K562 (cell line): Measurements from ENCODE around the gene TOX2. TPM values are rescaled to one million over a fixed set of nuclear protein-coding genes. Genes with fewer than 3 reads are reported as not detected.

Experiments used
- ATAC-seq: fragments of 200-7000 bp; cut with Tn5 transposase; 3 replicates; pipeline ENCODE4 v1.9.1; 2020; ENCODE audit warnings: moderate library complexity
- BruUV-seq: library from RNA; stranded (reverse); fragments of 400-500 nt; replicated peaks from 2 replicates; lab custom pipeline; 2021; lab: Mats Ljungman, UMichigan
- CTCF ChIA-PET: fragments of 300-600 bp; formaldehyde crosslinking; extraction: SDS; loops from one replicate; lab custom pipeline; 2021; ENCODE audit warnings: low intra/inter-chr PET ratio; lab: Yijun Ruan, JAX
- POLR2A ChIA-PET: fragments of 300-600, 350-650 bp; sonication (Branson Sonifier 250); formaldehyde crosslinking; extraction: SDS; loops from one replicate; lab custom pipeline; 2021; ENCODE audit warnings: antibody characterized with exemption, inconsistent platforms; lab: Yijun Ruan, JAX
- DNase-seq, 4 experiments: peaks; one replicate each; pipeline versions ENCODE4 v3.0.0 to v3.0.0-alpha.2; 2011 to 2018; ENCODE audit warnings: low spot score in 3 of 4, mixed read lengths in 3 of 4; ENCODE audit errors: extremely low read depth in 1 of 4
- FAIRE-seq: peaks from 2 replicates; lab custom pipeline; 2011; peaks lifted over from hg19 to GRCh38; lab: Jason Lieb, UNC
- H2AFZ ChIP-seq: 2 replicates; pipeline ENCODE4 v1.6.0; 2011; ENCODE audit warnings: low read depth, low read length, control low read depth, inconsistent platforms
- H3K27ac ChIP-seq: fragments of 200-600 bp; 3 replicates; pipeline ENCODE4 v1.8.0; 2011; ENCODE audit warnings: low read depth, mild to moderate bottlenecking, control low read depth, inconsistent platforms, low read length, moderate library complexity, mixed read lengths; ENCODE audit errors: extremely low read depth
- H3K27me3 ChIP-seq, 2 experiments: fragments of 300-600 bp in 1 of 2; 2 replicates in 1 of 2; 3 replicates in 1 of 2; pipeline versions ENCODE4 v1.6.0 to v1.8.0; 2011; ENCODE audit warnings: inconsistent platforms in 2 of 2, low read length in 2 of 2, mild to moderate bottlenecking in 1 of 2, mixed read lengths in 1 of 2, moderate library complexity in 1 of 2; ENCODE audit not compliant: control insufficient read depth in 2 of 2, insufficient read depth in 2 of 2
- H3K36me3 ChIP-seq: fragments of 300-600 bp; 3 replicates; pipeline ENCODE4 v1.8.0; 2011; ENCODE audit warnings: mild to moderate bottlenecking, low read length, inconsistent platforms; ENCODE audit not compliant: control insufficient read depth, insufficient read depth
- H3K4me1 ChIP-seq, 2 experiments: fragments of 200-600 bp in 1 of 2; replicated peaks in 1 of 2; 2 replicates in 1 of 2; 3 replicates in 1 of 2; pipeline versions ENCODE4 v1.5.1 to v1.8.0; 2011; ENCODE audit warnings: inconsistent platforms in 2 of 2, low read length in 2 of 2, mild to moderate bottlenecking in 1 of 2, mixed read lengths in 1 of 2, moderate library complexity in 1 of 2; ENCODE audit not compliant: control insufficient read depth in 2 of 2, insufficient read depth in 2 of 2
- H3K4me2 ChIP-seq: 2 replicates; pipeline ENCODE4 v1.6.1; 2011; ENCODE audit warnings: low read length, control low read depth, inconsistent platforms, mixed read lengths; ENCODE audit not compliant: insufficient read depth
- H3K4me3 ChIP-seq: fragments of 200-600 bp; sonication (generic), shearing (Covaris generic); 2 replicates; pipeline ENCODE4 v1.5.1; 2016; ENCODE audit warnings: control low read depth, inconsistent platforms
- H3K79me2 ChIP-seq: fragments of 200-600 bp; 3 replicates; pipeline ENCODE4 v1.8.0; 2011; ENCODE audit warnings: low read length, inconsistent platforms; ENCODE audit not compliant: control insufficient read depth, insufficient read depth
- H3K9ac ChIP-seq, 2 experiments: 2 replicates each; pipeline versions ENCODE4 v1.6.0 to v1.6.1; 2011; ENCODE audit warnings: low read depth in 2 of 2, low read length in 2 of 2, control low read depth in 1 of 2, inconsistent platforms in 1 of 2, mild to moderate bottlenecking in 1 of 2, mixed read lengths in 1 of 2; ENCODE audit not compliant: insufficient read depth in 1 of 2
- H3K9me1 ChIP-seq: one replicate; pipeline ENCODE4 v1.6.0; 2011; ENCODE audit warnings: inconsistent platforms, mild to moderate bottlenecking, low read length, moderate library complexity; ENCODE audit not compliant: control insufficient read depth, insufficient read depth
- H3K9me3 ChIP-seq: replicated peaks from 2 replicates; pipeline ENCODE4 v1.5.1; 2011; ENCODE audit warnings: low read depth, low read length, inconsistent platforms; ENCODE audit not compliant: control insufficient read depth, insufficient read depth
- H4K20me1 ChIP-seq: replicated peaks from 2 replicates; pipeline ENCODE4 v1.6.1; 2011; ENCODE audit warnings: low read length, inconsistent platforms, mixed read lengths; ENCODE audit not compliant: control insufficient read depth, insufficient read depth
- FIP1L1 ChIP-seq: fragments of 200-400 bp; formaldehyde crosslinking; IDR thresholded peaks from 2 replicates; pipeline ENCODE4 v1.6.1; 2018; ENCODE audit warnings: mild to moderate bottlenecking, low read depth, low read length; ENCODE audit not compliant: poor library complexity, severe bottlenecking
- HNRNPLL ChIP-seq: fragments of 200-400 bp; formaldehyde crosslinking; IDR thresholded peaks from 2 replicates; pipeline ENCODE4 v1.6.1; 2017; ENCODE audit warnings: low read length, low read depth, mild to moderate bottlenecking; ENCODE audit not compliant: poor library complexity, severe bottlenecking
- KAT7 ChIP-seq: sonication (generic); formaldehyde crosslinking; IDR thresholded peaks from 2 replicates; pipeline ENCODE4 v1.8.0; 2022; ENCODE audit warnings: missing genetic modification reagents, mild to moderate bottlenecking, borderline replicate concordance
- NELFE ChIP-seq: IDR thresholded peaks from 2 replicates; pipeline ENCODE4 v1.6.1; 2011; ENCODE audit warnings: mild to moderate bottlenecking; ENCODE audit not compliant: insufficient read depth, insufficient read length
- NR2C1 ChIP-seq, 2 experiments: fragments of 450-650 bp; IDR thresholded peaks; 2 replicates each; pipeline ENCODE4 v1.6.1; 2017; ENCODE audit warnings: mild to moderate bottlenecking in 2 of 2, antibody characterized with exemption in 1 of 2, inconsistent platforms in 1 of 2, missing compliant biosample characterization in 1 of 2, missing genetic modification characterization in 1 of 2
- POLR2AphosphoS2 ChIP-seq: IDR thresholded peaks from 2 replicates; pipeline ENCODE4 v1.6.1; 2012; ENCODE audit warnings: low read length, improper control_type of control experiment
- RAD21 ChIP-seq, 2 experiments: fragments of 250-450 bp in 1 of 2; fragments of 450-650 bp in 1 of 2; sonication (Bioruptor Pico) in 1 of 2; formaldehyde crosslinking in 1 of 2; IDR thresholded peaks in 1 of 2; conservative IDR thresholded peaks in 1 of 2; 2 replicates each; pipeline versions ENCODE4 v1.4.0 to v1.8.0; 2020 to 2022; ENCODE audit warnings: mild to moderate bottlenecking in 2 of 2, moderate library complexity in 1 of 2
- SIN3B ChIP-seq: fragments of 450-650 bp; IDR thresholded peaks from 2 replicates; pipeline ENCODE4 v1.6.1; 2017; ENCODE audit warnings: low read depth, mild to moderate bottlenecking, moderate library complexity
- SREBF2 ChIP-seq: sonication (generic); formaldehyde crosslinking; IDR thresholded peaks from 2 replicates; pipeline ENCODE4 v1.4.0; 2020; ENCODE audit warnings: mild to moderate bottlenecking, missing genetic modification reagents
- TEAD1 ChIP-seq, 2 experiments: fragments of 450-650 bp in 1 of 2; sonication (generic) in 1 of 2; formaldehyde crosslinking; IDR thresholded peaks; 2 replicates each; pipeline versions ENCODE4 v1.4.0 to v1.8.0; 2020 to 2022; ENCODE audit warnings: mild to moderate bottlenecking in 2 of 2, missing genetic modification reagents in 1 of 2
- ZBTB17 ChIP-seq: fragments of 450-650 bp; formaldehyde crosslinking; IDR thresholded peaks from 2 replicates; pipeline ENCODE4 v1.4.0; 2020; ENCODE audit warnings: mild to moderate bottlenecking
- WGBS: fragments of 100-300 bp; shearing (Covaris generic); methylation state at CpG from one replicate; pipeline ENCODE4 v1.1.6; 2016; ENCODE audit warnings: low coverage, mixed read lengths; ENCODE audit not compliant: insufficient coverage; ENCODE audit errors: missing lambda C conversion rate; 5-methylcytosine and 5-hydroxymethylcytosine counted together
- in situ Hi-C: fragments of 300-500 bp; cut with MboI; formaldehyde crosslinking; loops from 4 replicates; pipeline ENCODE4 v1.15.0; 2018; ENCODE audit warnings: inconsistent platforms, mixed read lengths
- intact Hi-C: fragments of 100-400 bp; cut with micrococcal nuclease; formaldehyde crosslinking; loops from 2 replicates; pipeline ENCODE4 v1.14.2; 2022
- polyA plus RNA-seq, 8 experiments: library from polyadenylated mRNA; depleted of rRNA in 4 of 8; stranded (reverse) in 5 of 8; unstranded in 3 of 8; fragments of >200 nt; fragmentation: Nextera tagmentation in 2 of 8; fragmentation: Illumina TruSeq in 1 of 8; extraction: Ambion mirVana in 2 of 8; extraction: Trizol in 1 of 8; gene quantifications; 2 replicates each; pipeline versions ENCODE4 v1.2.1 to v1.2.3, GENCODE V29; 2011 to 2014; ENCODE audit warnings: inconsistent platforms in 1 of 8, missing spikeins in 1 of 8
- total RNA-seq, 7 experiments: library from RNA; depleted of rRNA in 6 of 7; stranded (reverse); fragments of >200 nt in 6 of 7; fragmentation: Illumina TruSeq in 2 of 7; extraction: Trizol in 2 of 7; gene quantifications; 2 replicates each; pipeline versions ENCODE4 v1.2.1 to v1.2.3, GENCODE V29; 2011 to 2021; ENCODE audit warnings: low replicate concordance in 1 of 7
- TF ChIP-seq, protein P1 (sequence below): fragments of 450-650 bp; IDR thresholded peaks from 2 replicates; pipeline ENCODE4 v1.6.1; 2016; ENCODE audit warnings: borderline replicate concordance
- TF ChIP-seq, protein P2 (sequence below): sonication (generic); formaldehyde crosslinking; IDR thresholded peaks from 2 replicates; pipeline ENCODE4 v1.9.0; 2022; ENCODE audit warnings: mild to moderate bottlenecking, missing genetic modification reagents

The TOX2 gene
- total and polyA plus RNA-seq, 9 of the 15 experiments (the other 6 are each of a cell fraction or from before 2014, with no cell fraction given) = not detected

DNA sequence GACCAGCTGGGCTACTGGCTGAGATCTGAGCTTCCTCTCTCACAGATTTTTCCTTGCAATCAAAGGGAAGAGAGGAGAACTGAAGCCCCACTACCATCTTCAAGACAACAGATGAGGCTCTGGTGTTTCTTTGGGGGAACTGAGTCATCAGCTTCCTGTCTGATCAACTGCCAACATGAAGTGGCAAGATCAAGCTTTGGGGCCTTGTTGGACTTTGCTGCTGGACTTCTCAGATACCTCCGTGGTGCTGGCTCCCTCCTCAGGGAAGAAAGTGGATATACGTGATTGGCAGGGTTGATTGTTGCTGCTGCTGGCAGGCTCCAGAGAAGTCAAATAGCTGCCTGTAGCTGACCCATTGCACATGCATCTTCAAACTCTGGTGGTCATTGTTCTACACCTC is 3.6 kb upstream of the TOX2 start:
- FAIRE-seq = no peak

DNA sequence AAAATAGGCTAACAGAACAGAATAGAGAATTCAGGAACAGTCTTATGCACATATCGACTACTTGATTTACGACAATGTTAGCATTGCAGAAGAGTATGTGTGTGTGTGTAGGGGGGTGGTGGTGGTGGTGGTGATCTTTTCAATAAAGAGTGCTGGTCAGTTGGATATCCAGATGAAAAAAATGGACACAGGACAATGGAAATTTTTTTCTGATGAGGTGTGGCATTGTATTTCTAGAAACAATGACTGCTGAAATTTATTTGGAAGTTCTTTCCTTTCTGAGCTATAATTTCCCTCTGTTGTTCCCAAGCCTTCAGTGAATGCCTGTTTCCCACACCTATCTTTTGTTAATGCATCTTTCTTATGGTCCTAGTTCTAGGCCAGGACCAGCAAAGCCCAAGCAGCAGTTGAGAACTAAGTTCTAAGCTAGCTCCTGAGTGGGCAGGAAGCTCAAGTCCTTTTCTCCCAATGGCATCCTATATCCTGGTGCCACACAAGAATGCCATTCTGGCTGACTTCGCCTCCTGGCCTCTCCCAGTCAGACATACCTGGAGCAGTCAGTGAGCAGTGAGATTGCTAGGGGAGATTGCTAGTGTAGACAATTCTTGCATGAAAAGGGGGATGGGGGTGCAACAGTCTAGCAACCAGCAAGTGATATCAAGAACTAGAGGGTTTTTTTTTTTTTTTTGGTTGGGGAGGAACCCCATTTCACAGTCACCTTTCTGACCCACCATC is 1.2 kb upstream of the TOX2 start:
- ChIA-PET POLR2A (no interaction called here), CTCF (no interaction called here)
- no peaks in the 10 kb centered on the region for H3K36me3 ChIP-seq
- no peak overlapping the region for H3K4me3 ChIP-seq
- no peak overlapping the region for H3K9ac ChIP-seq
- no peaks in the 10 kb centered on the region for H3K79me2 ChIP-seq
- FAIRE-seq (no peak), ATAC-seq (no peak), DNase-seq (no peak)
- no peaks in the 10 kb centered on the region for H3K9me3 ChIP-seq
- intact Hi-C loops (no loop called here), in situ Hi-C loops (no loop called here)
- H4K20me1 ChIP-seq = no peaks in the 10 kb centered on the region
- no peak overlapping the region for H2AFZ ChIP-seq
- H3K27ac ChIP-seq = no peak overlapping the region
- no TSS peak for BruUV-seq
- H3K9me1 ChIP-seq = no peaks in the 10 kb centered on the region
- H3K27me3 ChIP-seq = peaks cover 0 to 23% of the 10 kb centered on the region in 2 experiments; a peak in 3 of 5 replicates
- peaks cover 0 to 22% of the 10 kb centered on the region in 2 experiments; a peak in 2 of 5 replicates for H3K4me1 ChIP-seq
- no peak overlapping the region for H3K4me2 ChIP-seq
- 19% methylated on average over 3 of the region's 3 CpGs for WGBS
- TF ChIP-seq KAT7 (CRISPR knock-in tag) (no peak), SREBF2 (CRISPR knock-in tag) (no peak), TEAD1 (CRISPR knock-in tag; IDR thresholded peaks at IDR 0.05) (no peak), FIP1L1 (no peak), HNRNPLL (no peak), ZBTB17 (CRISPR knock-in tag) (no peak), POLR2AphosphoS2 (no peak), SIN3B (no peak)
- TF ChIP-seq, protein P1, sequence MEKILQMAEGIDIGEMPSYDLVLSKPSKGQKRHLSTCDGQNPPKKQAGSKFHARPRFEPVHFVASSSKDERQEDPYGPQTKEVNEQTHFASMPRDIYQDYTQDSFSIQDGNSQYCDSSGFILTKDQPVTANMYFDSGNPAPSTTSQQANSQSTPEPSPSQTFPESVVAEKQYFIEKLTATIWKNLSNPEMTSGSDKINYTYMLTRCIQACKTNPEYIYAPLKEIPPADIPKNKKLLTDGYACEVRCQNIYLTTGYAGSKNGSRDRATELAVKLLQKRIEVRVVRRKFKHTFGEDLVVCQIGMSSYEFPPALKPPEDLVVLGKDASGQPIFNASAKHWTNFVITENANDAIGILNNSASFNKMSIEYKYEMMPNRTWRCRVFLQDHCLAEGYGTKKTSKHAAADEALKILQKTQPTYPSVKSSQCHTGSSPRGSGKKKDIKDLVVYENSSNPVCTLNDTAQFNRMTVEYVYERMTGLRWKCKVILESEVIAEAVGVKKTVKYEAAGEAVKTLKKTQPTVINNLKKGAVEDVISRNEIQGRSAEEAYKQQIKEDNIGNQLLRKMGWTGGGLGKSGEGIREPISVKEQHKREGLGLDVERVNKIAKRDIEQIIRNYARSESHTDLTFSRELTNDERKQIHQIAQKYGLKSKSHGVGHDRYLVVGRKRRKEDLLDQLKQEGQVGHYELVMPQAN = no peak

More for the DNA sequence above, 3.6 kb upstream of the TOX2 start:
- no peaks in the 10 kb centered on the region for H3K36me3 ChIP-seq
- WGBS = 0% methylated on average over 2 of the region's 2 CpGs
- no peak overlapping the region for H3K27ac ChIP-seq
- no peak overlapping the region for H3K4me3 ChIP-seq
- peaks cover 0 to 21% of the 10 kb centered on the region in 2 experiments; a peak in 3 of 5 replicates for H3K27me3 ChIP-seq
- ChIA-PET POLR2A (interaction anchor here (0.5 to 0.6 kb wide), 2 partner anchors 35 to 84 kb away, joined by 3 read pairs; no protein-coding TSS in a partner anchor), CTCF (no interaction called here)
- intact Hi-C loops (no loop called here), in situ Hi-C loops (no loop called here)
- BruUV-seq = no TSS peak
- no peaks in the 10 kb centered on the region for H3K9me1 ChIP-seq
- H2AFZ ChIP-seq = no peak overlapping the region
- ATAC-seq = no peak
- no peak overlapping the region for H3K9ac ChIP-seq
- H4K20me1 ChIP-seq = no peaks in the 10 kb centered on the region
- H3K4me1 ChIP-seq = peaks cover 0 to 18% of the 10 kb centered on the region in 2 experiments; a peak in 2 of 5 replicates
- H3K4me2 ChIP-seq = no peak overlapping the region
- TF ChIP-seq, protein P2, sequence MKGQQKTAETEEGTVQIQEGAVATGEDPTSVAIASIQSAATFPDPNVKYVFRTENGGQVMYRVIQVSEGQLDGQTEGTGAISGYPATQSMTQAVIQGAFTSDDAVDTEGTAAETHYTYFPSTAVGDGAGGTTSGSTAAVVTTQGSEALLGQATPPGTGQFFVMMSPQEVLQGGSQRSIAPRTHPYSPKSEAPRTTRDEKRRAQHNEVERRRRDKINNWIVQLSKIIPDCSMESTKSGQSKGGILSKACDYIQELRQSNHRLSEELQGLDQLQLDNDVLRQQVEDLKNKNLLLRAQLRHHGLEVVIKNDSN (CRISPR knock-in tag) = no peak
- TF ChIP-seq NR2C1 (IDR thresholded peaks at IDR 0.05) = no peak
- no peak for TF ChIP-seq NR2C1 (tag; IDR thresholded peaks at IDR 0.05)
- TF ChIP-seq NELFE = no peak
- TF ChIP-seq RAD21 (CRISPR knock-in tag; conservative IDR thresholded peaks at IDR 0.05 in 1 of 2, IDR thresholded peaks at IDR 0.05 in 1 of 2) = 0 out of 4 replicates have a peak, but pooled peaks of 1 of the 2 experiments have one; percentile 10
- H3K79me2 ChIP-seq = no peaks in the 10 kb centered on the region
- H3K9me3 ChIP-seq = no peaks in the 10 kb centered on the region
- no peak for DNase-seq
